HG03135 (cell line): ENCODE results near the gene SLC25A40.
"Not testable (repeated sequence)": the region's sequence is repeated elsewhere in the genome, so short reads cannot be mapped to it uniquely, and the experiment has no call there.

Experiments
- ATAC-seq: cut with Tn5 transposase; IDR thresholded peaks from one replicate; pipeline ENCODE4 v1.9.1; 2021; ENCODE audit warnings: mild to moderate bottlenecking, moderate library complexity; ENCODE audit not compliant: unreplicated experiment

The SLC25A40 gene

GRCh38 chr7:87873328-87873727 is 2.8 kb downstream of the SLC25A40 start:
- ATAC-seq, result not testable (repeated sequence)

GRCh38 chr7:87872346-87872745 is 3.8 kb downstream of the SLC25A40 start:
- ATAC-seq, result no peak

GRCh38 chr7:87870471-87870870 is 5.7 kb downstream of the SLC25A40 start:
- no peak for ATAC-seq

GRCh38 chr7:87866533-87866932 is 9.6 kb downstream of the SLC25A40 start:
- ATAC-seq, result not testable (repeated sequence)

GRCh38 chr7:87866089-87866488 is 10.1 kb downstream of the SLC25A40 start:
- ATAC-seq, result no peak

- no peak for ATAC-seq
These were observed 17.6 kb downstream of the SLC25A40 start for GRCh38 chr7:87858417-87859100.

- ATAC-seq, result no peak
These were observed 22.8 kb downstream of the SLC25A40 start for GRCh38 chr7:87853237-87853864.

GRCh38 chr7:87852306-87852705 is 23.9 kb downstream of the SLC25A40 start:
- ATAC-seq, result no peak

- ATAC-seq, result no peak
These were observed 25.1 kb downstream of the SLC25A40 start for GRCh38 chr7:87850836-87851593.

- no peak for ATAC-seq
These were observed 38.6 kb downstream of the SLC25A40 start for GRCh38 chr7:87837597-87837996.

GRCh38 chr7:87833130-87833529 is 43.0 kb downstream of the SLC25A40 start:
- no peak for ATAC-seq

GRCh38 chr7:87831097-87831496 is 45.1 kb downstream of the SLC25A40 start:
- ATAC-seq, result no peak

GRCh38 chr7:87828383-87828782 is 47.8 kb downstream of the SLC25A40 start:
- ATAC-seq, result not testable (repeated sequence)

GRCh38 chr7:87825369-87825768 is 50.8 kb downstream of the SLC25A40 start:
- ATAC-seq, result not testable (repeated sequence)

- not testable (repeated sequence) for ATAC-seq
These were observed 54.1 kb downstream of the SLC25A40 start for GRCh38 chr7:87822056-87822455.

GRCh38 chr7:87818336-87818735 is 57.8 kb downstream of the SLC25A40 start:
- no peak for ATAC-seq

- peak; percentile 55 for ATAC-seq
These were observed 59.8 kb downstream of the SLC25A40 start for GRCh38 chr7:87816389-87816788.

GRCh38 chr7:87810726-87811125 is 65.4 kb downstream of the SLC25A40 start:
- no peak for ATAC-seq

- ATAC-seq, result no peak
These were observed 66.0 kb downstream of the SLC25A40 start for GRCh38 chr7:87810130-87810529.

GRCh38 chr7:87806150-87806549 is 70.0 kb downstream of the SLC25A40 start:
- no peak for ATAC-seq

- peak; percentile 66 for ATAC-seq
These were observed 78.3 kb downstream of the SLC25A40 start for GRCh38 chr7:87797798-87798403.
